Measurements from ENCODE around the gene RFLNA. TPM values are rescaled to one million over a fixed set of nuclear protein-coding genes. Genes with fewer than 3 reads are reported as not detected.

Gene RFLNA
- total and polyA plus RNA-seq, 2 donors (not counting 1 experiment from before 2014, with no cell fraction given), result not detected

DNA sequence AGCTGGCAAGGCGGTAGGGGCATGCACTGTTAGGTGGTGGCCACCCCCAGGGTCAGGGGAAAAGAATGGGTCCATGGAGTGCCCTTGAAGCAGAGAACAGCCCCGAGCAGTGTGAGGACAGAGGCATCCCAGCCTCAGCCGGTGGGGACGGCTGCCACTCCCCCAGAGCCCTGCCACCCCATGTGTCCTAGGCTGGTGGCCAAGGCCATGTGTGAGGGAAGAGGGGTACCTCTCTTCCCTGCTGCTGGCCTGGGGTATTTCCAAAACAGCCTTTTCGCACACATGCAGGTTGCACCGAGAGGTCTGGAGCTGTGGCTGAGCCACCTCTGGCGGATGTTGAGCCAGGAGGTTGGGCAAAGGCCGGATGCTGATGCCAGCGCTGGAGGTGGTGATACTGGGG lies 19.9 kb downstream of the RFLNA start:
- H3K36me3 ChIP-seq (replicated peaks in 1 of 2; ENCODE audit: control extremely low read depth in 1 of 2, control insufficient read depth in 1 of 2, extremely low read depth in 1 of 2, insufficient read depth in 2 of 2, low read length in 1 of 2), result no peaks in the 10 kb centered on the region
- ChIA-PET CTCF (no interaction called here), POLR2A (no interaction called here)
- no peaks in the 10 kb centered on the region for H3K9me3 Mint-ChIP-seq (ENCODE audit: insufficient read depth)
- no peak overlapping the region for H3K27ac ChIP-seq (ENCODE audit: low read length in 2 of 2)
- no peaks in the 10 kb centered on the region for H3K4me1 ChIP-seq (ENCODE audit: control insufficient read depth in 2 of 2, insufficient read depth in 2 of 2, low read length in 2 of 2)
- H3K4me3 ChIP-seq (ENCODE audit: control extremely low read depth in 1 of 5, extremely low read depth in 1 of 5, insufficient read depth in 1 of 5, low read depth in 2 of 5, low read length in 4 of 5), result no peak overlapping the region
- H3K27me3 Mint-ChIP-seq, result no peaks in the 10 kb centered on the region
- H3K27me3 ChIP-seq (replicated peaks in 1 of 4; ENCODE audit: control extremely low read depth in 1 of 4, control insufficient read depth in 3 of 4, insufficient read depth in 4 of 4, low read length in 3 of 4), result no peaks in the 10 kb centered on the region
- H3K79me2 ChIP-seq (ENCODE audit: control insufficient read depth, insufficient read depth, low read length), result no peaks in the 10 kb centered on the region
- no peaks in the 10 kb centered on the region for H3K4me1 Mint-ChIP-seq
- H4K20me1 ChIP-seq (ENCODE audit: control insufficient read depth, insufficient read depth, low read length, poor library complexity, severe bottlenecking), result no peaks in the 10 kb centered on the region
- no peak overlapping the region for H2AFZ ChIP-seq (ENCODE audit: insufficient read depth, low read depth, low read length, poor library complexity, severe bottlenecking)
- H3K4me2 ChIP-seq (replicated peaks; ENCODE audit: low read depth, low read length, poor library complexity, severe bottlenecking), result no peak overlapping the region
- no peak overlapping the region for H3K27ac Mint-ChIP-seq
- intact Hi-C loops (cut with micrococcal nuclease), result no loop called here
- TF ChIP-seq EZH2 (IDR thresholded peaks at IDR 0.05; ENCODE audit: borderline replicate concordance, insufficient read depth, low read depth, low read length, poor library complexity, severe bottlenecking), result no peak
- H3K9ac ChIP-seq (ENCODE audit: low read length), result no peak overlapping the region
- no peak overlapping the region for H3K4me3 Mint-ChIP-seq
- no peak for DNase-seq
- WGBS (ENCODE audit: insufficient coverage), result 86% methylated on average over 9 of the region's 9 CpGs
- H3K9me3 ChIP-seq (ENCODE audit: control extremely low read depth in 1 of 3, control insufficient read depth in 2 of 3, insufficient read depth in 1 of 3, low read length in 2 of 3), result no peaks in the 10 kb centered on the region
- ATAC-seq (ENCODE audit: low read depth), result no peak

DNA sequence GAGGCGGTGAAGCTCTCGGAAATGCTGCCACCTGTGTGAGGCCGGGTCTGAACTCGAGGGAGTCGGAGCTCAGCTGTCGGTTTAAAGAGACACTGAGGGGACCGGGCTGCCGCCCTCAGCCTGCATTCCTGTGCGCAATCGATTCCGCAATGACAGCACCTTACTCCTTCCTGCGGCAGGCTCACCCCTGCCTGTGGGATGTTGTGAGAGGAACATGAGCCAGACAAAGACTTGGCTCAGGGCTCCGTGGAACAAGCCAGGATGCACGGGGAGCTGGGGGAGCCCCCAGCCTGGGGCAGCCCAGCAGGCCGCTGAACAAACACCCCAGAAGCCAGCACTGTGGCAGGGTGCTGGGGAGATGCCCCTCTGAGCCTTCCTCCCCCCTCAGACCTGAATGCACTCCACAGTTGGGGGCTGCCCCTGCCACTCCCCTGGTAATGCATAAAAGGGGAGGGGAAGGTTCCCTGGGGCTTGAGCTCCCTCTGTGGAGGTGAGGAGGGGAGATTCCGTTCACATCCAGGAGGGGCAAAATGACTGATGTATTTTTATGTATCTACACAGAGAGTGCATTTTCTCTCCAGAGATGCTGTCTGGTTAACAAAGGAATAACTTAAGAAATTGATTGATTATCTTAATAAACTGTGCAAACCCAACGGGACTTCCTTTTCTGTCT lies 20.6 kb downstream of the RFLNA start:
- H3K27me3 Mint-ChIP-seq, result no peaks in the 10 kb centered on the region
- Histone ChIP-seq H2AFZ (ENCODE audit: insufficient read depth, low read depth, low read length, poor library complexity, severe bottlenecking) (no peak overlapping the region), H3K27ac (ENCODE audit: low read length in 2 of 2) (no peak overlapping the region), H3K79me2 (ENCODE audit: control insufficient read depth, insufficient read depth, low read length) (no peaks in the 10 kb centered on the region), H3K4me1 (ENCODE audit: control insufficient read depth in 2 of 2, insufficient read depth in 2 of 2, low read length in 2 of 2) (no peaks in the 10 kb centered on the region), H3K36me3 (replicated peaks in 1 of 2; ENCODE audit: control extremely low read depth in 1 of 2, control insufficient read depth in 1 of 2, extremely low read depth in 1 of 2, insufficient read depth in 2 of 2, low read length in 1 of 2) (no peaks in the 10 kb centered on the region), H3K9ac (ENCODE audit: low read length) (no peak overlapping the region), H4K20me1 (ENCODE audit: control insufficient read depth, insufficient read depth, low read length, poor library complexity, severe bottlenecking) (no peaks in the 10 kb centered on the region), H3K4me3 (ENCODE audit: control extremely low read depth in 1 of 5, extremely low read depth in 1 of 5, insufficient read depth in 1 of 5, low read depth in 2 of 5, low read length in 4 of 5) (no peak overlapping the region), H3K27me3 (replicated peaks in 1 of 4; ENCODE audit: control extremely low read depth in 1 of 4, control insufficient read depth in 3 of 4, insufficient read depth in 4 of 4, low read length in 3 of 4) (no peaks in the 10 kb centered on the region), H3K4me2 (replicated peaks; ENCODE audit: low read depth, low read length, poor library complexity, severe bottlenecking) (no peak overlapping the region), H3K9me3 (ENCODE audit: control extremely low read depth in 1 of 3, control insufficient read depth in 2 of 3, insufficient read depth in 1 of 3, low read length in 2 of 3) (no peaks in the 10 kb centered on the region)
- intact Hi-C loops (cut with micrococcal nuclease), result no loop called here
- 90% methylated on average over 13 of the region's 17 CpGs for WGBS (ENCODE audit: insufficient coverage)
- H3K27ac Mint-ChIP-seq, result no peak overlapping the region
- CTCF ChIA-PET, result no interaction called here
- no peak overlapping the region for H3K4me3 Mint-ChIP-seq
- POLR2A ChIA-PET, result no interaction called here
- no peaks in the 10 kb centered on the region for H3K9me3 Mint-ChIP-seq (ENCODE audit: insufficient read depth)
- DNase-seq (no peak), ATAC-seq (ENCODE audit: low read depth) (no peak)
- no peaks in the 10 kb centered on the region for H3K4me1 Mint-ChIP-seq
- TF ChIP-seq, protein P1, sequence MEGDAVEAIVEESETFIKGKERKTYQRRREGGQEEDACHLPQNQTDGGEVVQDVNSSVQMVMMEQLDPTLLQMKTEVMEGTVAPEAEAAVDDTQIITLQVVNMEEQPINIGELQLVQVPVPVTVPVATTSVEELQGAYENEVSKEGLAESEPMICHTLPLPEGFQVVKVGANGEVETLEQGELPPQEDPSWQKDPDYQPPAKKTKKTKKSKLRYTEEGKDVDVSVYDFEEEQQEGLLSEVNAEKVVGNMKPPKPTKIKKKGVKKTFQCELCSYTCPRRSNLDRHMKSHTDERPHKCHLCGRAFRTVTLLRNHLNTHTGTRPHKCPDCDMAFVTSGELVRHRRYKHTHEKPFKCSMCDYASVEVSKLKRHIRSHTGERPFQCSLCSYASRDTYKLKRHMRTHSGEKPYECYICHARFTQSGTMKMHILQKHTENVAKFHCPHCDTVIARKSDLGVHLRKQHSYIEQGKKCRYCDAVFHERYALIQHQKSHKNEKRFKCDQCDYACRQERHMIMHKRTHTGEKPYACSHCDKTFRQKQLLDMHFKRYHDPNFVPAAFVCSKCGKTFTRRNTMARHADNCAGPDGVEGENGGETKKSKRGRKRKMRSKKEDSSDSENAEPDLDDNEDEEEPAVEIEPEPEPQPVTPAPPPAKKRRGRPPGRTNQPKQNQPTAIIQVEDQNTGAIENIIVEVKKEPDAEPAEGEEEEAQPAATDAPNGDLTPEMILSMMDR (IDR thresholded peaks at IDR 0.05), result no peak
- TF ChIP-seq EZH2 (IDR thresholded peaks at IDR 0.05; ENCODE audit: borderline replicate concordance, insufficient read depth, low read depth, low read length, poor library complexity, severe bottlenecking), result no peak
